Keratinocyte (primary cell): Measurements from ENCODE around the gene MIS18BP1. TPM values are rescaled to one million over a fixed set of nuclear protein-coding genes. Genes with fewer than 3 reads are reported as not detected.

Source experiments
- DNase-seq: peaks from one replicate; pipeline ENCODE4 v3.0.0-alpha.2; 2011; ENCODE audit warnings: low read depth, missing footprints, low spot score
- FAIRE-seq: peaks from 2 replicates; lab custom pipeline; 2011; peaks lifted over from hg19 to GRCh38; lab: Jason Lieb, UNC
- H2AFZ ChIP-seq: 2 replicates; pipeline ENCODE4 v1.6.0; 2012; ENCODE audit warnings: low read length, control low read depth, inconsistent platforms; ENCODE audit not compliant: control insufficient read depth
- H3K27ac ChIP-seq: 2 replicates; pipeline ENCODE4 v1.5.1; 2011; ENCODE audit warnings: low read length; ENCODE audit not compliant: control insufficient read depth, insufficient read depth
- H3K27me3 ChIP-seq: 3 replicates; pipeline ENCODE4 v1.6.0; 2011; ENCODE audit warnings: low read length; ENCODE audit not compliant: control insufficient read depth, insufficient read depth; ENCODE audit errors: extremely low read depth
- H3K36me3 ChIP-seq, 2 experiments: 2 replicates in 1 of 2; 3 replicates in 1 of 2; pipeline ENCODE4 v1.5.1; 2011; ENCODE audit warnings: low read length in 2 of 2, mild to moderate bottlenecking in 1 of 2; ENCODE audit not compliant: control insufficient read depth in 2 of 2, insufficient read depth in 2 of 2; ENCODE audit errors: extremely low read depth in 1 of 2
- H3K4me1 ChIP-seq: 3 replicates; pipeline ENCODE4 v1.5.1; 2011; ENCODE audit warnings: low read length; ENCODE audit not compliant: control insufficient read depth, insufficient read depth; ENCODE audit errors: extremely low read depth
- H3K4me2 ChIP-seq: 3 replicates; pipeline ENCODE4 v1.6.0; 2011; ENCODE audit warnings: low read depth, low read length; ENCODE audit not compliant: control insufficient read depth, insufficient read depth; ENCODE audit errors: extremely low read depth
- H3K4me3 ChIP-seq, 3 experiments: fragments of 200-600 bp in 1 of 3; sonication (generic) in 1 of 3; 2 replicates in 2 of 3; 3 replicates in 1 of 3; pipeline ENCODE4 v1.5.1; 2011 to 2016; ENCODE audit warnings: low read length in 3 of 3, mild to moderate bottlenecking in 3 of 3, control low read depth in 2 of 3, inconsistent platforms in 1 of 3, low read depth in 1 of 3, mixed read lengths in 1 of 3, mixed run types in 1 of 3, moderate library complexity in 1 of 3; ENCODE audit not compliant: control insufficient read depth in 2 of 3, insufficient read depth in 2 of 3; ENCODE audit errors: extremely low read depth in 1 of 3
- H3K79me2 ChIP-seq: 2 replicates; pipeline ENCODE4 v1.6.0; 2012; ENCODE audit warnings: low read length; ENCODE audit not compliant: control insufficient read depth, insufficient read depth
- H3K9ac ChIP-seq: 3 replicates; pipeline ENCODE4 v1.6.0; 2011; ENCODE audit warnings: low read length; ENCODE audit not compliant: control insufficient read depth, insufficient read depth; ENCODE audit errors: extremely low read depth
- H3K9me1 ChIP-seq: 3 replicates; pipeline ENCODE4 v1.6.0; 2011; ENCODE audit warnings: low read length; ENCODE audit not compliant: control insufficient read depth, insufficient read depth; ENCODE audit errors: extremely low read depth
- H3K9me3 ChIP-seq: 2 replicates; pipeline ENCODE4 v1.5.1; 2012; ENCODE audit warnings: low read depth, low read length; ENCODE audit not compliant: control insufficient read depth
- H4K20me1 ChIP-seq: 3 replicates; pipeline ENCODE4 v1.6.0; 2011; ENCODE audit warnings: low read length; ENCODE audit not compliant: control insufficient read depth, insufficient read depth; ENCODE audit errors: extremely low read depth
- EZH2 ChIP-seq: IDR thresholded peaks from one replicate; pipeline ENCODE4 v1.6.1; 2012; ENCODE audit warnings: inconsistent platforms, mild to moderate bottlenecking, low read length, moderate library complexity
- dilution Hi-C: fragments of 300-500 bp; cut with MboI; formaldehyde crosslinking; loops from one replicate; pipeline ENCODE4 v1.7.0; 2020; ENCODE audit warnings: low sequenced_read_pairs; ENCODE audit not compliant: extremely low pct_ligation_motif_present
- polyA plus RNA-seq, 5 experiments: library from polyadenylated mRNA; depleted of rRNA in 3 of 5; stranded (reverse) in 3 of 5; stranded (forward) in 1 of 5; unstranded in 1 of 5; fragments of >200 nt; gene quantifications; 1 replicate in 1 of 5; 2 replicates in 3 of 5; 3 replicates in 1 of 5; pipeline versions ENCODE4 v1.2.1 to v1.2.3, GENCODE V29; 2011 to 2012; ENCODE audit warnings: missing spikeins in 2 of 5, low read depth in 1 of 5, low replicate concordance in 1 of 5
- TF ChIP-seq, protein P1 (sequence below), 3 experiments: IDR thresholded peaks in 1 of 3; conservative IDR thresholded peaks in 1 of 3; optimal IDR thresholded peaks in 1 of 3; 2 replicates in 2 of 3; 3 replicates in 1 of 3; pipeline versions ENCODE3 to v1.5.1; 2011; ENCODE audit warnings: low read length in 3 of 3, mild to moderate bottlenecking in 3 of 3, moderate library complexity in 2 of 3, control low read depth in 1 of 3, inconsistent platforms in 1 of 3; ENCODE audit not compliant: insufficient read depth in 2 of 3; ENCODE audit errors: extremely low read depth in 1 of 3

MIS18BP1 gene
- polyA plus RNA-seq, 1 donor (not counting 4 experiments of a cell fraction or from before 2014, with no cell fraction given) = 20.2 TPM

DNA sequence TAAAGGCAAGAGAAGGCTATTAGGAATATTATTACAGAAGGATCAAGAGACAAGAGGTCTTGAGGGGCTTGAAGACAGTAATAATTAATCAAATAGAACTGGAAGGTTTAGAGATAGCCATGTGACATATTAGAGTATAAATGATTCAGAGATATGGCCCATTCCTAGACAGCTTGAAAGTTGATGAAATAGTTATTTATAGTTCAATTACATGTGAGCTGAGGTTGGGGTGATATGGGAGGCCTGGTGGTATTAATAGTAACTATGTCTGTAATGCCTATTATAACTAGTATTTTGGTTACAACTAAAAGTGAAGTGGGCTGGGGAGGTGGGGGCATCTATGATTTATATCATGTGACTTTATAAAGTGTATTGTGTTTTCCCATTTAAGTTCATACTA, 14.1 kb upstream of the MIS18BP1 start:
- no peaks in the 10 kb centered on the region for H3K4me1 ChIP-seq
- no peak overlapping the region for H3K4me3 ChIP-seq
- H3K36me3 ChIP-seq = no peaks in the 10 kb centered on the region
- no peaks in the 10 kb centered on the region for H3K9me1 ChIP-seq
- H2AFZ ChIP-seq = no peak overlapping the region
- no peak overlapping the region for H3K4me2 ChIP-seq
- no peak overlapping the region for H3K9ac ChIP-seq
- FAIRE-seq = no peak
- no peaks in the 10 kb centered on the region for H3K79me2 ChIP-seq
- H3K27ac ChIP-seq = no peak overlapping the region
- no peaks in the 10 kb centered on the region for H4K20me1 ChIP-seq
- H3K27me3 ChIP-seq = no peaks in the 10 kb centered on the region
- dilution Hi-C loops = no loop called here
- TF ChIP-seq, protein P1, sequence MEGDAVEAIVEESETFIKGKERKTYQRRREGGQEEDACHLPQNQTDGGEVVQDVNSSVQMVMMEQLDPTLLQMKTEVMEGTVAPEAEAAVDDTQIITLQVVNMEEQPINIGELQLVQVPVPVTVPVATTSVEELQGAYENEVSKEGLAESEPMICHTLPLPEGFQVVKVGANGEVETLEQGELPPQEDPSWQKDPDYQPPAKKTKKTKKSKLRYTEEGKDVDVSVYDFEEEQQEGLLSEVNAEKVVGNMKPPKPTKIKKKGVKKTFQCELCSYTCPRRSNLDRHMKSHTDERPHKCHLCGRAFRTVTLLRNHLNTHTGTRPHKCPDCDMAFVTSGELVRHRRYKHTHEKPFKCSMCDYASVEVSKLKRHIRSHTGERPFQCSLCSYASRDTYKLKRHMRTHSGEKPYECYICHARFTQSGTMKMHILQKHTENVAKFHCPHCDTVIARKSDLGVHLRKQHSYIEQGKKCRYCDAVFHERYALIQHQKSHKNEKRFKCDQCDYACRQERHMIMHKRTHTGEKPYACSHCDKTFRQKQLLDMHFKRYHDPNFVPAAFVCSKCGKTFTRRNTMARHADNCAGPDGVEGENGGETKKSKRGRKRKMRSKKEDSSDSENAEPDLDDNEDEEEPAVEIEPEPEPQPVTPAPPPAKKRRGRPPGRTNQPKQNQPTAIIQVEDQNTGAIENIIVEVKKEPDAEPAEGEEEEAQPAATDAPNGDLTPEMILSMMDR (optimal IDR thresholded peaks at IDR 0.05 in 1 of 3, IDR thresholded peaks at IDR 0.05 in 1 of 3, conservative IDR thresholded peaks at IDR 0.05 in 1 of 3; ENCODE audit: extremely low read depth in 1 of 3, insufficient read depth in 2 of 3, low read length in 3 of 3) = no peak
- TF ChIP-seq EZH2 = no peak
- no peaks in the 10 kb centered on the region for H3K9me3 ChIP-seq
- no peak for DNase-seq

GRCh38 chr14:45262637-45263036, 9.6 kb upstream of the MIS18BP1 start:
- Histone ChIP-seq H3K27me3 (no peaks in the 10 kb centered on the region), H3K9me1 (no peaks in the 10 kb centered on the region), H3K9me3 (no peaks in the 10 kb centered on the region), H3K4me1 (no peaks in the 10 kb centered on the region), H2AFZ (no peak overlapping the region), H3K9ac (no peak overlapping the region), H3K36me3 (no peaks in the 10 kb centered on the region), H3K4me2 (no peak overlapping the region), H3K4me3 (no peak overlapping the region), H3K27ac (no peak overlapping the region), H4K20me1 (no peaks in the 10 kb centered on the region), H3K79me2 (no peaks in the 10 kb centered on the region)
- dilution Hi-C loops = no loop called here
- TF ChIP-seq EZH2 = no peak
- TF ChIP-seq, protein P1 (optimal IDR thresholded peaks at IDR 0.05 in 1 of 3, IDR thresholded peaks at IDR 0.05 in 1 of 3, conservative IDR thresholded peaks at IDR 0.05 in 1 of 3; ENCODE audit: extremely low read depth in 1 of 3, insufficient read depth in 2 of 3, low read length in 3 of 3) = no peak
- no peak for DNase-seq
- FAIRE-seq = no peak
